Activated T-cell treated with anti-CD3 and anti-CD28 coated beads for 24 hours (primary cell): ENCODE measurements around the gene TBX21.

Experiments
- DNase-seq: peaks from one replicate; pipeline ENCODE4 v3.0.0-alpha.2; 2020; ENCODE audit warnings: low read depth

TBX21 gene

GRCh38 chr17:47733047-47733673 is at the start of gene TBX21:
TBX21 (plus strand) TSS chr17:47733236; CDS start chr17:47733455, 219 bp downstream.
- peak; percentile 86 for DNase-seq

- no peak for DNase-seq
Measured at GRCh38 chr17:47684025-47684424, 49.0 kb upstream of the TBX21 start.

DNA sequence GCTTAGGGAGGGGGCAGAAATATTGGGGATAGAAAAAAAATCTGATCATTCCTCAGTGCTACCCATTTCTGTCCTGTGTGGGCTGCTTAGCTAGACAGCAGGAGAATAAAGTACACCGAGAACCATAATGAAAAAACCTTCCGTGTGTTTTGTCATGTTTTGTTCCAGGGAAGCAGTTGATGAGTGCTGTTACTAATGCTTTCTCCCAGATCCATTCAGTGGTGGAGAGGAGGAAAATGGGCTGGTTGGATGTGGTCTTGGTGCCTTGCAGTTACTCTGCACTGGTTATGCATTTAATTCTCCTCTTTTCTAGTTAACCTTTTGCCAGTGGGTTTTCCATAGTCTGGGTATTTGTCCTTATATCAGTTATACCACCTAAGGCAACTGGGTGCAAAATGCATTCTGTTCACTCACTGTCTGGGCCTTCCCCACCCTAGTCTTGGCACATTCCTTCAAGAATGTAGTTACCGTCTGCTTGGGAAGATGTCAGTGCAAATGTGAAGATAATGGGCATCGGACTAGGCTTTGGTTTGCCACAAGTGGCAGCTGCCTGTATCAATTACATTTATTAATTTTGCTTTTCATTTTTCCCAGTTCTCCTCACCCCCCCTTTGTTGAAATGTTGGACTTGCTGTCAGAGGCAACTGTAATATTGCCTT is 48.4 kb upstream of the TBX21 start:
- no peak for DNase-seq

DNA sequence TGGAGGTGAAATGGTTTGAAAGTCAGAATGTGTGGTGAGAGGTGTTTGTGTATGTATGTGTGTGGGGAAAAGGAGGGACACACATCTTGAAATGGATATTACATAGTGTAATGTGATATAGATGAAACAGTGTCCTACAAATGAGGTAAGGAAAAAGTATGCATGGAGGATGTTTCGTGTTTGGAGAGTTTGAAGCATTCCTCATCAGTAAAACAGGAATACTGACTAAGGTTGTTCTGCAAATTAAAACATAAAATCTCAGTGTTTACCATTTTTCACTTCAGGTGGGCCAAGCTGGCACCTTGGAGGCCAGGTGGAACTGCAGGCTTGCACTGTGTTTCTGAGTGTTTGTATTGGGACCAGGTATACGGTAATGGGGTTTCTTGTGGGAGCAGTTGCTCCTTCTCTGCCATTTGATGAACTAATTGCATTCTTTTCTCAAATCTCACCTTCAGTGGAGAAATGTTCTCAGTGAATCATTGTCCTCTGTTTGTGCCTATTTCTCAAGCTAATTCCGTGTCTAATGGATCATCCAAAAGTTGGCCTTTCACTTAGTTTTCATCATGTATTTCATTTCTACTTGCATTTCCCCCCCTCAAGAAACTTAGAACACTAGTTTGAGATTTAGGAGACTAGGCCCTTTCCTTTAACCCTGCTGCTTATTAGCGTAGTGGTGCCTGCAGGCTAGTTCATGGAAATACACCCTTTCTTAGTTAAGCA is 47.3 kb upstream of the TBX21 start:
- DNase-seq, result no peak

GRCh38 chr17:47686276-47686635 is 46.8 kb upstream of the TBX21 start:
- no peak for DNase-seq

DNA sequence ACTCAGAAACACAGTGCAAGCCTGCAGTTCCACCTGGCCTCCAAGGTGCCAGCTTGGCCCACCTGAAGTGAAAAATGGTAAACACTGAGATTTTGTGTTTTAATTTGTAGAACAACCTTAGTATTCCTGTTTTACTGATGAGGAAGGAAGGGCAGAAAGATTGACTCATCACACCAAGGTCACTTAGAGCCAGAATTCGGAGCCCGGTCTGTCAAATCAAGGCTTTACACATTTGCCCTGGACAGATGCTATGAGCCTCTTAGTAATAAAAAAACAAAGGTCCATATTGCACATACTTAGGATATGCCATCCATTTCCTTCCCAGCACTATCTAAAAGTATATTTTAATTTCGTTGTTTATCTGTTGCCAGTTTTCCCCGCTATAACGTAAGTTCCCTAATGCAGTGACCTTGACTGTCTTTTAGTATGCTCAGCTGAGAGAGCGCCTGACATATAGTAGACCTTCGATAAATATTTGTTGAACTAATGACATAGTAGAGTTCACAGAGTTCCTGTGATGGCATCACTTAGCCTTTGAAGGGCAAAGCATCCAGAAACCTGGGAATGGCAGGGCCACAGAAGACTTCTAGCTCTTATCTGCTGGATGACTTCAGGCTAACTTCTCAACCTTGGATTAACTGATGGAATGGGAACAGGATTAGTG is 46.2 kb upstream of the TBX21 start:
- no peak for DNase-seq

- DNase-seq, result no peak
Measured at GRCh38 chr17:47687328-47687690, 45.7 kb upstream of the TBX21 start.

- no peak for DNase-seq
Measured at GRCh38 chr17:47687748-47688147, 45.3 kb upstream of the TBX21 start.

- no peak for DNase-seq
Measured at GRCh38 chr17:47690121-47690520, 42.9 kb upstream of the TBX21 start.

DNA sequence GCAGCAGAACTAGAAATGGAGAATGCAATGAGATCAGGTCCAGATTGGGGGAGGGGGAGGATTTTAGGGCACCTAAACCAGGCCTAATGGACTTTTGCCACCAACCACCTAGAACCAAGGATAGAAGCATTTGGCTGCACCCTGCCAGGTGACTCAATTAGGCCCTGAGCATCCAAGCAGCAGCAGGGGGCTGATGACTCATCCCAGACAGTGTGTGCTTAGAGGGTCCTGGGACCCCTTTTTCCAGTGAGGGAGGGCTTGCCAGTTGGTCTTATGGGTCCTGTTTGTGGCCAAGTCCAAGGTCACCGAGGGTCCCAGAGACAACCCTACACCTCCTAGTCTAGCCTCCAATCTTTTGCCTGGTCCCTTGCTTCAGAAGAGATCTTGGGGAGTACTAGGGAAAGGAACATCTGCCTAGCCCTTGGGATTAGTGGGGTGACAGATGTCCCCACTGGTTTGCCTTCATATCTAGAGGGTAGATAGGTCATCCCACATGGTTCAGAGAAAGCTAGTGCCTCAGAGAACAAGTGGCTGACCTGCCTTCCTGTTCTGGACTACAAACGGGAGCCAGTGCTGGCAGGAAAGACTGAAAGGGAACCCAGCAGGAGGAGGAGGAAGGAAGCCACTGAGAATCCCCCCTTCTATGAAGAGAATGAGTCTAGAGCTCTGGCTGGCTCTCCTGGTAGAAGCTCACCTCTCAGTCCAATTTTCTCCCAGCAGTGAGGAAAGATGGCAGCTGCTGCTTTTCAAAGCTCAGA is 40.7 kb upstream of the TBX21 start:
- DNase-seq, result no peak

DNA sequence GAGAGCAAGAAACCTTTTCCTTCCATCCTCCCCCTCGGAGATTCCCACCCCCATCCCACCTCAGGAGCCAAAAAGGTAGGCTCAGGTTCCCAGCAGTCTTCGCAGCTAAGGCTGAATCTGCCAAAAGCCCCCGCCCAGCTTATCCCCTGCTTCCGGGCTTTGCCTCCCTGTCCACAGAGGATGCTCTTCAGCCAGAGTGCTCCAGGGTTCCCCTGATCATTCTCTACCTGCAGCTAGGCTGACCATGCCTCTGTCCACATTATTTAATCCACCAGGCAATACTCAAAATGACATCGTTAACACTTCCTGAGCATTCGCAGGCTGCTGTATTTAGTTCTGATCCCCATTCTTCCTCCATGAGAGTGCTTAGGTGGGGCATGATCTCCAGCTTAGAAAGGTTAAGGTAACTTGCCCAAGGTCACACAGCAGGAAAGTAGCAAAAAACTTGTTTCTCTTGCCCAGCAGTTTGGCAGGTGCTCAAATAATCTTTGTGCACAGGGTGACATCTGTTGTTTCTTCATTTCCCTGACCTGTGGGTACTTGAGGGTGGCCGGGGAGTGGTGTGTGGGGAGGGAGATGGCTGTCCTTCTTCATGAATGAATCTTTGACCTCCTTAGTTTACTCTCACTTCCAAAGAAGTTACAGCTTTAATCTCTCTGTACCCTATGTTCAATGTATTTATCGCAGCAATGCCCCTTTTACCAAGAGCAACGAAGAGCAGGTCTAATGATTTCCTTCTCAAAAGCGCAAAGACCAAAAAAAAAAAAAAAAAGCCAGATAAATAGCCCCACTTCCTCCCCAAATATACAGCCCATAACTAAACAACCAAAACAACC is 39.9 kb upstream of the TBX21 start:
- DNase-seq, result no peak

- DNase-seq, result no peak
Measured at GRCh38 chr17:47693731-47694580, 39.1 kb upstream of the TBX21 start, which contains the start of gene TBKBP1. TBKBP1 (plus strand) TSS chr17:47694161; CDS start chr17:47696113, 1,952 bp downstream.

DNA sequence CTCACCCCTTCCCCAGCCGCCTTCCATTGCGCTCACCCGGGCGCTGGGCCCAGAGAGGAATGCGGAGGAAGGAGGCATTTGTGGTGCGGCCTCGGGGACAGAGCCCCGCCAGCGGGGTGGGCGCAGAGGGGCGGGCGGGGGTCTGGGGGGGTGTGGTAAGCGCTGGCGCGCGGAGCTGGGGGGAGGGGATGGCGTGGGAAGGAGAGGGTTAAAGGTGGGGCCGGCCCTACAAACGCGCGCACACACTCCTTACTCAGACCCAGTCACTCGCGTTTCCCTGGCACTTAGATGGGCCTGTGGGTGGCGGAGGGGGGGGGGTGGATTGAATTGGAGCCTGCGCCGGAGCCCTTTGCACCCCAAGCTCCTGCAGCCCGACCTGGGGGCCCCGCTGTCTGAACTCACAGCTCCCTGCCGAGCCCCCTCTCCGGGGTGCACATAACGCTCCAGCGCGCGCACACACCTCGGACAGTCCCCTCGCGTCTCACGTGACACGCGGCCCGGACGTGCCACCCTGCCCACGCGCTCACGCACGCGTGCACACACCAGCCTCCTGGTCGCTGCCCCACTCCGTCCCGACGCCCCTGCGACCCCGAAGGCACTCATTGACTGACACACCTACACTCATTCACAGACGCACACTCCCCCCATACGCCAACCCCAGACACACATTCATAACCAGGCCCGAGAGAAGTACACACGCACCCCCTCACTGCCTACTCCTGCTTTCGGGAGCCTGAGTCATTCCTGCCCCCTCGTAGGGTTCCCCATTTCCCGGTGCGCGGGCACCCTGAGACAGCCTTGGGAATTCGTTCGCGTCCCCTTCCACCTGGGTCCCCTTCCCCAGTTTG is 38.2 kb upstream of the TBX21 start:
- DNase-seq, result peak; percentile 53

DNA sequence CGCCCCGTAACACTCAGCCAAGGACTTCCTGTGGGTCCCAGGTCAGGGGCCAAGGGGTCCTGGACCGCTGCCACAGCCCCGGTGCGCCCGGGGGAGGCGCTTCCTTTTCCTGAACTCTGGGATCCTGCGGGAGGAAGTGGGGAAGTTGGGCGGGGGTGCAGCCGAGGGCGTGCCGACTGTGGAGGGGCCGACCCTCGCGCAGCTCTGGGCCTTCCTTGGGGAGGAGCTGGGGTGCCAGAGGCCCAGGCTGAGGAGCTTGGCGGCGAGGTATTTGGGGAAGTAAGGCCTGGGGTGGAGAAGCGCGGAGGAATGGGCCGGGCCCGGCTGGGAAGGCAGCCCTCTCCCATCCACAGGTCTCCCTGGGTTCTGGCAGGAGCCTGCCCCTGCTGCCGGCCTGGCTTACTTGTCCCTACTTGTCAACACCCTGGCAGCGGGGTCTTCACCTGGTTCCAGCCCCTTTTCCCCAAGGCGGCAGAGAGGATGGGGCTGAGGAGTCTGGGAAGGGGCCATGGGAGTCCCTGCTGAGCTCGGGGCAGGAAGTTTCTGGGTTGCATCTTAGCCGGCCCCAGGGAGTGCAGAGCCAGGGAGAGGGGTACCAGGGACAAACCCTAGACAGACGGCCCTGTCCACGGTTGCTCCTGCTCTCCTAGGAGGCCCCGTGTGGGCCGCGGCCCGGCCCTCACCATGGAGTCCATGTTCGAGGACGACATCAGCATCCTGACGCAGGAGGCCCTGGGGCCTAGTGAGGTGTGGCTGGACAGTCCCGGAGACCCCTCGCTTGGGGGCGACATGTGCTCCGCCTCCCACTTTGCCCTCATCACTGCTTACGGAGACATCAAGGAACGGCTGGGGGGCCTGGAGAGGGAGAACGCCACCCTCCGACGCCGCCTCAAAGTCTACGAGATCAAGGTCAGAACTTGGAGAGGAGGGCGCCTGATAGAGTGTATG is 37.3 kb upstream of the TBX21 start:
- DNase-seq, result no peak

DNA sequence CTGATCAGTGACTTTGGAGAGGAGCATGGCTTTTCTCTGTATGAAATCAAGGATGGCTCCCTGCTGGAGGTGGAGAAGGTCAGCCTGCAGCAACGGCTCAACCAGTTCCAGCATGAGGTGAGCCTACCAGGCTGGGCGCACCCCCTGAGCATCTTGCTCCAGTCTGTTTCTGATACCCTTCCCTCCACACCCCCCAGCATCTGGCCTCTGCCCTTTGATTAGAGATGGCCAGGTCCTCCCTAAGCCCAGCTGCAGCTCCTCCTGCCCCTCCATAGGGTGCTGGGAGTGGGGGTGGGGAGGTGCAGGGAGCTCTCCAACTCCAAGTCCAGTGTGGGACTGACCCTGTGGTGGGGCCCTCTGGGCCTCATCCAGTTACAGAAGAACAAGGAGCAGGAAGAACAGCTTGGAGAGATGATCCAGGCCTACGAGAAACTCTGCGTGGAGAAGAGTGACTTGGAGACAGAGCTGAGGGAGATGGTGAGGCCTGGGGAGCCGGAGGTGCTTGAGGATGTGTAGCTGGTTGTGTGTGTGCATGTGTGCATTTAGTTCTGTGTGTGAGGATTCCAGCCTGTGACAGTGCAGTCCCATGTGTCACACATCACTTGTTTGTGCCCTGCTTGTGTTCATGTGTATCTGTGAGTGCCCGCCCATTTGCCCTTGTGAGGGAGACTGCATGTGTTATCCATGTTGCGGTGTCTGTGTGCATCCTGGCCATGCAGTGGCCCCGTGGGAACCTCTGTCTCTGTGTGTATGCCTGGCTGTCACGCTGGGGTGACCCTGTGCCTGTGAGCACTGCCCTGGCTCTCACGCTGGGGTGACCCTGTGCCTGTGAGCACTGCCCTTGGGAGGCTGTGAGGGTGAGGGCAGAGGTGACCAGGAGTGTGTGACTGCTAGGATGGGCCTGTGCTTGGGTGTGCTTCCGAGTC is 36.1 kb upstream of the TBX21 start:
- no peak for DNase-seq

DNA sequence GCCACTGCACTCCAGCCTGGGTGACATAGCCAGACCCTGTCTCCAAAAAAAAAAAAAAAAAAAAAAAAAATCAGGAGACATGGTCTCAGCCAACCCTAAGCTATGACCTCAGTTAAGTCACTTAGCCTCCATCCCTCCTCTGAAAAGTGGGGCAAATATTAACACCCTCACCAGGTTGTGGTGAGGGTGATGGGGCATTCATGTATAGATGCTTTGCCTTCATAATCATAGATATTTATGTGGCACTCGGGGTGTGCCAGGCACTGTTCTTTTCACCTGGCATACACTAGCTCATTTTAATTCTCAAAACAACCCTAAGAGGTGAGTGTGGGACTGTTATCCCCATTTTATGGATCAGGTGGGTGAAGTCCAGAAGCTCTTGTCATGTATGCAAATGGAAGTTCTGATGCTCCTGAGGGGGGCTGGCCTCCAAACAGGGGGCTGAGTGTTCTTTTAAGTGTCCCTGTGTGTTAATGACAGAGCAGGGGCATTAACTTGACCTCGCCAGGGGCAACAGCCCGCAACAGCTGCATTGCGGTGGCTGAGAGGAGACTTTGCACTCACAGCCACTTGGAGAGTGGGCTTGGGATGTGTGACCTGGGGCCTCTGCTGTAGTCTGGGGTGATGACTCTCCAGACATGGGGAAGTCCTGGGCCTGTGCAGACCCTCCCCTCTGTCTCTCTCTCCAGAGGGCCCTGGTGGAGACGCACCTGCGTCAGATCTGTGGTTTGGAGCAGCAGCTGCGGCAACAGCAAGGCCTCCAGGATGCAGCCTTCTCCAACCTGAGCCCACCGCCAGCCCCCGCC is 34.9 kb upstream of the TBX21 start:
- DNase-seq, result no peak
